Osteocyte (in vitro differentiated cells): ENCODE results near the gene CD2AP. TPM values are rescaled to one million over a fixed set of nuclear protein-coding genes. Genes with fewer than 3 reads are reported as not detected.
"Not testable (repeated sequence)": the region's sequence is repeated elsewhere in the genome, so short reads cannot be mapped to it uniquely, and the experiment has no call there.

Experiments
- DNase-seq: peaks from one replicate; pipeline ENCODE4 v3.0.0; 2021; ENCODE audit warnings: mixed read lengths; ENCODE audit not compliant: unreplicated experiment; ENCODE audit errors: extremely low spot score
- H3K27ac Mint-ChIP-seq: one replicate; pipeline ENCODE4 v1.8.0; 2021; ENCODE audit warnings: mild to moderate bottlenecking, mixed read lengths; ENCODE audit not compliant: unreplicated experiment
- H3K27me3 Mint-ChIP-seq: one replicate; pipeline ENCODE4 v1.8.0; 2021; ENCODE audit warnings: mixed read lengths; ENCODE audit not compliant: unreplicated experiment
- H3K36me3 Mint-ChIP-seq: one replicate; pipeline ENCODE4 v1.8.0; 2021; ENCODE audit warnings: mixed read lengths; ENCODE audit not compliant: unreplicated experiment
- H3K4me1 Mint-ChIP-seq: one replicate; pipeline ENCODE4 v1.8.0; 2021; ENCODE audit warnings: mixed read lengths; ENCODE audit not compliant: unreplicated experiment
- H3K4me3 Mint-ChIP-seq: one replicate; pipeline ENCODE4 v1.8.0; 2021; ENCODE audit warnings: mild to moderate bottlenecking, moderate library complexity, mixed read lengths; ENCODE audit not compliant: unreplicated experiment
- H3K9me3 Mint-ChIP-seq: one replicate; pipeline ENCODE4 v1.8.0; 2021; ENCODE audit warnings: mixed read lengths; ENCODE audit not compliant: unreplicated experiment
- CTCF ChIP-seq: fragments of 200-600 bp; sonication (generic); IDR thresholded peaks from 2 replicates; pipeline ENCODE4 v1.5.0; 2021; ENCODE audit warnings: antibody characterized with exemption, mild to moderate bottlenecking, moderate library complexity
- total RNA-seq: library from RNA; stranded (reverse); gene quantifications from 2 replicates; pipeline ENCODE4 v1.2.1, GENCODE V29; 2021

CD2AP gene
- total RNA-seq, 1 donor from 2014 or later: 18.1 TPM

GRCh38 chr6:47631797-47632196, 154.2 kb downstream of the CD2AP start:
- no peak for DNase-seq
- Mint-ChIP-seq H3K9me3 (no peaks in the 10 kb centered on the region), H3K27me3 (no peaks in the 10 kb centered on the region), H3K4me1 (peaks cover 17% of the 10 kb centered on the region), H3K4me3 (no peak overlapping the region), H3K36me3 (no peaks in the 10 kb centered on the region), H3K27ac (no peak overlapping the region)
- no peak for TF ChIP-seq CTCF

GRCh38 chr6:47633141-47633540, 155.6 kb downstream of the CD2AP start:
- TF ChIP-seq CTCF: peak; percentile 17
- H3K27ac Mint-ChIP-seq: no peak overlapping the region
- peaks cover 6% of the 10 kb centered on the region for H3K27me3 Mint-ChIP-seq
- no peak for DNase-seq
- H3K4me1 Mint-ChIP-seq: peaks cover 17% of the 10 kb centered on the region
- H3K36me3 Mint-ChIP-seq: no peaks in the 10 kb centered on the region
- no peak overlapping the region for H3K4me3 Mint-ChIP-seq
- H3K9me3 Mint-ChIP-seq: peaks cover 8% of the 10 kb centered on the region

GRCh38 chr6:47634210-47635047, 156.8 kb downstream of the CD2AP start:
- Mint-ChIP-seq H3K4me1 (peaks cover 17% of the 10 kb centered on the region), H3K4me3 (no peak overlapping the region), H3K27me3 (peaks cover 9% of the 10 kb centered on the region), H3K27ac (no peak overlapping the region), H3K36me3 (no peaks in the 10 kb centered on the region), H3K9me3 (peaks cover 8% of the 10 kb centered on the region)
- TF ChIP-seq CTCF: no peak
- no peak for DNase-seq

GRCh38 chr6:47646689-47647088, 169.1 kb downstream of the CD2AP start:
- Mint-ChIP-seq H3K9me3 (no peaks in the 10 kb centered on the region), H3K36me3 (no peaks in the 10 kb centered on the region), H3K4me3 (no peak overlapping the region), H3K27me3 (peaks cover 11% of the 10 kb centered on the region), H3K27ac (no peak overlapping the region), H3K4me1 (no peaks in the 10 kb centered on the region)
- no peak for TF ChIP-seq CTCF
- DNase-seq: no peak

- Mint-ChIP-seq H3K27ac (no peak overlapping the region), H3K27me3 (peaks cover 6% of the 10 kb centered on the region), H3K4me1 (no peaks in the 10 kb centered on the region), H3K36me3 (no peaks in the 10 kb centered on the region), H3K4me3 (no peak overlapping the region), H3K9me3 (no peaks in the 10 kb centered on the region)
- no peak for DNase-seq
- TF ChIP-seq CTCF: no peak
Observed at GRCh38 chr6:47647188-47647587, 169.6 kb downstream of the CD2AP start.

GRCh38 chr6:47647626-47648025, 170.0 kb downstream of the CD2AP start:
- not testable (repeated sequence) for DNase-seq, H3K4me1 Mint-ChIP-seq, H3K27me3 Mint-ChIP-seq, H3K9me3 Mint-ChIP-seq, H3K4me3 Mint-ChIP-seq, H3K27ac Mint-ChIP-seq, H3K36me3 Mint-ChIP-seq
